ENCODE data around the gene ZNF43. TPM values are rescaled to one million over a fixed set of nuclear protein-coding genes. Genes with fewer than 3 reads are reported as not detected.

Gene ZNF43
- total and polyA plus RNA-seq, 2 of the 8 experiments (the other 6 are each of a cell fraction or from before 2014, with no cell fraction given): 24.7 to 53.1 TPM

GRCh38 chr19:21883516-21883915 lies 47.5 kb upstream of the ZNF43 start (continued):
- TF ChIP-seq, protein P1, sequence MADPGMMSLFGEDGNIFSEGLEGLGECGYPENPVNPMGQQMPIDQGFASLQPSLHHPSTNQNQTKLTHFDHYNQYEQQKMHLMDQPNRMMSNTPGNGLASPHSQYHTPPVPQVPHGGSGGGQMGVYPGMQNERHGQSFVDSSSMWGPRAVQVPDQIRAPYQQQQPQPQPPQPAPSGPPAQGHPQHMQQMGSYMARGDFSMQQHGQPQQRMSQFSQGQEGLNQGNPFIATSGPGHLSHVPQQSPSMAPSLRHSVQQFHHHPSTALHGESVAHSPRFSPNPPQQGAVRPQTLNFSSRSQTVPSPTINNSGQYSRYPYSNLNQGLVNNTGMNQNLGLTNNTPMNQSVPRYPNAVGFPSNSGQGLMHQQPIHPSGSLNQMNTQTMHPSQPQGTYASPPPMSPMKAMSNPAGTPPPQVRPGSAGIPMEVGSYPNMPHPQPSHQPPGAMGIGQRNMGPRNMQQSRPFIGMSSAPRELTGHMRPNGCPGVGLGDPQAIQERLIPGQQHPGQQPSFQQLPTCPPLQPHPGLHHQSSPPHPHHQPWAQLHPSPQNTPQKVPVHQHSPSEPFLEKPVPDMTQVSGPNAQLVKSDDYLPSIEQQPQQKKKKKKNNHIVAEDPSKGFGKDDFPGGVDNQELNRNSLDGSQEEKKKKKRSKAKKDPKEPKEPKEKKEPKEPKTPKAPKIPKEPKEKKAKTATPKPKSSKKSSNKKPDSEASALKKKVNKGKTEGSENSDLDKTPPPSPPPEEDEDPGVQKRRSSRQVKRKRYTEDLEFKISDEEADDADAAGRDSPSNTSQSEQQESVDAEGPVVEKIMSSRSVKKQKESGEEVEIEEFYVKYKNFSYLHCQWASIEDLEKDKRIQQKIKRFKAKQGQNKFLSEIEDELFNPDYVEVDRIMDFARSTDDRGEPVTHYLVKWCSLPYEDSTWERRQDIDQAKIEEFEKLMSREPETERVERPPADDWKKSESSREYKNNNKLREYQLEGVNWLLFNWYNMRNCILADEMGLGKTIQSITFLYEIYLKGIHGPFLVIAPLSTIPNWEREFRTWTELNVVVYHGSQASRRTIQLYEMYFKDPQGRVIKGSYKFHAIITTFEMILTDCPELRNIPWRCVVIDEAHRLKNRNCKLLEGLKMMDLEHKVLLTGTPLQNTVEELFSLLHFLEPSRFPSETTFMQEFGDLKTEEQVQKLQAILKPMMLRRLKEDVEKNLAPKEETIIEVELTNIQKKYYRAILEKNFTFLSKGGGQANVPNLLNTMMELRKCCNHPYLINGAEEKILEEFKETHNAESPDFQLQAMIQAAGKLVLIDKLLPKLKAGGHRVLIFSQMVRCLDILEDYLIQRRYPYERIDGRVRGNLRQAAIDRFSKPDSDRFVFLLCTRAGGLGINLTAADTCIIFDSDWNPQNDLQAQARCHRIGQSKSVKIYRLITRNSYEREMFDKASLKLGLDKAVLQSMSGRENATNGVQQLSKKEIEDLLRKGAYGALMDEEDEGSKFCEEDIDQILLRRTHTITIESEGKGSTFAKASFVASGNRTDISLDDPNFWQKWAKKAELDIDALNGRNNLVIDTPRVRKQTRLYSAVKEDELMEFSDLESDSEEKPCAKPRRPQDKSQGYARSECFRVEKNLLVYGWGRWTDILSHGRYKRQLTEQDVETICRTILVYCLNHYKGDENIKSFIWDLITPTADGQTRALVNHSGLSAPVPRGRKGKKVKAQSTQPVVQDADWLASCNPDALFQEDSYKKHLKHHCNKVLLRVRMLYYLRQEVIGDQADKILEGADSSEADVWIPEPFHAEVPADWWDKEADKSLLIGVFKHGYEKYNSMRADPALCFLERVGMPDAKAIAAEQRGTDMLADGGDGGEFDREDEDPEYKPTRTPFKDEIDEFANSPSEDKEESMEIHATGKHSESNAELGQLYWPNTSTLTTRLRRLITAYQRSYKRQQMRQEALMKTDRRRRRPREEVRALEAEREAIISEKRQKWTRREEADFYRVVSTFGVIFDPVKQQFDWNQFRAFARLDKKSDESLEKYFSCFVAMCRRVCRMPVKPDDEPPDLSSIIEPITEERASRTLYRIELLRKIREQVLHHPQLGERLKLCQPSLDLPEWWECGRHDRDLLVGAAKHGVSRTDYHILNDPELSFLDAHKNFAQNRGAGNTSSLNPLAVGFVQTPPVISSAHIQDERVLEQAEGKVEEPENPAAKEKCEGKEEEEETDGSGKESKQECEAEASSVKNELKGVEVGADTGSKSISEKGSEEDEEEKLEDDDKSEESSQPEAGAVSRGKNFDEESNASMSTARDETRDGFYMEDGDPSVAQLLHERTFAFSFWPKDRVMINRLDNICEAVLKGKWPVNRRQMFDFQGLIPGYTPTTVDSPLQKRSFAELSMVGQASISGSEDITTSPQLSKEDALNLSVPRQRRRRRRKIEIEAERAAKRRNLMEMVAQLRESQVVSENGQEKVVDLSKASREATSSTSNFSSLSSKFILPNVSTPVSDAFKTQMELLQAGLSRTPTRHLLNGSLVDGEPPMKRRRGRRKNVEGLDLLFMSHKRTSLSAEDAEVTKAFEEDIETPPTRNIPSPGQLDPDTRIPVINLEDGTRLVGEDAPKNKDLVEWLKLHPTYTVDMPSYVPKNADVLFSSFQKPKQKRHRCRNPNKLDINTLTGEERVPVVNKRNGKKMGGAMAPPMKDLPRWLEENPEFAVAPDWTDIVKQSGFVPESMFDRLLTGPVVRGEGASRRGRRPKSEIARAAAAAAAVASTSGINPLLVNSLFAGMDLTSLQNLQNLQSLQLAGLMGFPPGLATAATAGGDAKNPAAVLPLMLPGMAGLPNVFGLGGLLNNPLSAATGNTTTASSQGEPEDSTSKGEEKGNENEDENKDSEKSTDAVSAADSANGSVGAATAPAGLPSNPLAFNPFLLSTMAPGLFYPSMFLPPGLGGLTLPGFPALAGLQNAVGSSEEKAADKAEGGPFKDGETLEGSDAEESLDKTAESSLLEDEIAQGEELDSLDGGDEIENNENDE (IDR thresholded peaks at IDR 0.05; ENCODE audit: insufficient replicate concordance, low read length): no peak
- no peak for TF ChIP-seq HDAC2 (IDR thresholded peaks at IDR 0.05; ENCODE audit: borderline replicate concordance in 1 of 2, low read depth in 2 of 2, low read length in 2 of 2)
- TF ChIP-seq RXRA (IDR thresholded peaks at IDR 0.05; ENCODE audit: insufficient read depth, low read depth, low read length): no peak
- TF ChIP-seq PHF8 (conservative IDR thresholded peaks at IDR 0.05; ENCODE audit: low read depth, low read length): no peak
